NCI-H146 (cell line): ENCODE measurements around the gene TELO2.

ENCODE experiments used
- DNase-seq: peaks from one replicate; lab custom pipeline; 2025; lab: John Stamatoyannopoulos, UW

Gene TELO2

DNA sequence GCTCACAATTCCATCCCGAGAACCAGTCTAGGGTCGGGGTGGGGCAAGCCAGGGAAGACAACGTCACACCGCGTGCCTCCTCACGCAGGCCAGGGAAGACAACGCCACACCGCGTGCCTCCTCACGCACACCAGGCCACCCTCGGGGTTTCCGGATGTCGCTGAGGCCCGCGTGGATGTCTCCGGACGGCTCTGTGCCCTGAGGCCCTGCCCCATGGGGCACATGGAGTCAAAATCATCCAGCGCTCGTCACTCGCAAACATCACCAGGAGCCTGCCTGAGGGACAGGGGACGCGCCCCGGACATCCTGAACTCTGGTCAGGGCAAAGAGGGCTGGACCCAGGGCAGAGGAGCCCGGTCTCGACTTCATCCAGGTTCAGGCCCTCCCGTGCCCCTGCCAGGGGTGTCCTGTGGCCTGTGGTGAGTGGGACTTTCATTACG lies 44.0 kb downstream of the TELO2 start:
- DNase-seq, result no peak

DNA sequence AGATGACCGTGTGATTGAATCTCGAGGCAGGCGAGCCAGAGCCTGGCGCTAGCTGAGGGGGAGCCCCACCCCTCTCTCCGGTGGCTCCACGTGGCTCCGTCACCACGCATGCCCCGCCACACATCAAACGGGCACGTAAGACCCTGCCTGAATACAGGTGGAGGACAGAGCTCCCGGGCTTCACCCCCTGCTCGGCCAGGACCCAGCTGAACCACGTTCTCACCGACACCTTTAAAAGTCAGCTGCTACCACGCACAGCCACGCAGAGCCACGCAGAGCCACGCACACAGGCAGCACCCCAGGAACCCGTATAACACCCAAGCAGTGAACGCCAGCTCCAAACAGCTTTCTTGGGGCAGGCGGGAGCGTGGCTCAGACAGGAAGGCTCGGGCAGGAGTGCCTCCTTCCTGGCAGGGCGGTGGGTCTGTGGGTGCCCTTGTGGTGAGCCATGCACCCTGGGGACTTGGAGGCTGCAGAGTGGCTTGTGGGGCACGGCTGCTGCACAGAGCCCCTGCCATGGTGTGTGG lies 44.7 kb downstream of the TELO2 start:
- DNase-seq, result no peak

- no peak for DNase-seq
Observed at GRCh38 chr16:1538804-1539520, 45.8 kb downstream of the TELO2 start.

DNA sequence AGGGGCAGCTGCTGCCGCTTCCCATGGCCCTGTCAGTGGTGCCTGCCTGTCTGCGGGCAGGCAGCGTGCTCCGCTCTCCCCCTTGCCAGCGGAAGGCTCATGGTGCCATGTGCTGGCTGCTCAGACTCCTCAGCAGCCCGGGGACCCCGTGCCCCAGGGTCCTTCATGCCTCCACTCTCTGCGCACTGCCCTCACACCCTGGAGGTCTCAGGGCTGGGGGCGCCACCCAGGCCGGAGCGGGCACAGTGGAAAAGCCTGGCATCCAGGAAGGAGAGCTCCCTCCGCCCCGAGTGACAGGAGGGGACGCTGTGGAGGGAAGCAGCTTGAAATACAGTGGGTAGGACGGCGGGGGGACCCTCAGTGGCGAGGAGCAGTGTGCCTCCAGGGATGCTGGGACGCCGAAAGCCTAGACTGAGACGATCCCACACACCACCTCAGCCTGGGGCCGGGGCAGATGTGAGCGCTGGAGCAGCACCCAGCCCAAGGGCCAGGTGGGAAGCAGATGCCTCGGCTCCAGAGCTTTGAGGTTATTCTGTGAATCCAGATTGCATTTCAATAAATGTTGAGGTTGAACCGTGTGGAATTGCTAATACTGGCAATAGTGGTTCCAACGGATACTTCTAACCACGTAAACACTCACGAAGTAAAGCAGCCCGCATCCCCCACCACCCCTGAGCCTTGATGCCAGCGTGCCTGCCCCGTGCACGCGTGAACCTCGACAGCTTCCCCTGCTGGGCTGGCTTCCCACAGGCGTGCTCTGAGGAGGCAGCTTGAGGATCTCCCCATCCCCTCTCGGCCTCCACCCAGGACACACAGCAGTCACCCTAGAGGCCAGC lies 46.8 kb downstream of the TELO2 start:
- no peak for DNase-seq

GRCh38 chr16:1540556-1540855 lies 47.3 kb downstream of the TELO2 start:
- no peak for DNase-seq

GRCh38 chr16:1541293-1542165 lies 48.4 kb downstream of the TELO2 start:
- DNase-seq, result no peak

DNA sequence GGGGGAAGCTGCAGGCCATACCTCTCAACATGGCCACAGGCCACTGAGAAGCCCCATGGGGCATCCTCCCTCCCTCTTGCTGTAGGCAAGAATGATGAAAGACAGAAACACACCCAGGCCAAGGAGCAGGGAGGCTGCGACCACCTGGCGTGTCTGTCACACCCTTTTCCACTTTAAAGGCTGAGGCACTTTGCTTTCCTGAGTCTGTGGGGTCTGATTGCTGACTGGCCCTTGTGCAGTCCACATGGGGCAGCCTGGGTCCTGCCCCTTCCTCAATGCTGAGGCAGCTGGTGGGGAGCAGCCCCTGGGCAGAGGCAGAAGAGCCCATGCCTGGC lies 49.0 kb downstream of the TELO2 start:
- DNase-seq, result no peak

- no peak for DNase-seq
Observed at GRCh38 chr16:1542533-1542932, 49.4 kb downstream of the TELO2 start.

DNA sequence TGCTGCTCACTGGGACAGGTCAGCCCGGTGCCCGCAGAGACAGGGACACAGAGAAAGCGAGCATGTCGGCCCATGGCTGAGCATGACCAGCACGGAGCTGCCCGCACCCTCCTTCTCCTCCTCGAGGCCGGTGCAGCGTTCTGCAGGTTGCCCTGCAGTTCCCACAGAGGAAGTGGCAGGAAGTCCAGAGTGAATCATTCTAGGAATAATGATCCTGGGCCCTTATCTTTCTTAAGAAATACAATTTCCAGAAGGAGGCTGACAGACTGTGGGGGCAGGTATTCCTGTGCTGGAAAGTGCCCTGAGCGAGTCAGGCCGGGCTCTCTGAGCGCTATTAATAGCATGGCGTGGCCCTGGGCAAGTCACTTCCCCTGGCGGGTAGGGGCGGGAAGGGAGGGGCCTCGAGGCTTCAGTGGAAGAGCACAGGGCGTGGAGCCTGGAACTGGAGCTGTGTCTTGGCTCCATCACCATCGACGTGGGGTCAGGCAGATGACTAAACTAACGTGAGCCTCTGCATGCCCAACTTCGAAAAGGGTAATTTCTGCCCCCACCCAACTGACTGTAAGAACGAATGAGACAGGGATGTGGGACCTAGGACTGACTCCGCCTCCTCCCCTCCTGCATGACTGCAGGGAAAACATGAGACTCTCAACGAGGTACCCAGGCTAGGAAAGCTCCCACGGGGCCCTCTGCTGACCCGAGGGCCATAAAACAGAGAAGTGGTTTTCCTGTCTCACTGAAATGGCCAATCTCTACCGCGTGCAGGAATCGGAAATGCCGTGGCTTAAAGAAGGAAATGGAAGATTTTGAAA lies 50.1 kb downstream of the TELO2 start:
- no peak for DNase-seq

DNA sequence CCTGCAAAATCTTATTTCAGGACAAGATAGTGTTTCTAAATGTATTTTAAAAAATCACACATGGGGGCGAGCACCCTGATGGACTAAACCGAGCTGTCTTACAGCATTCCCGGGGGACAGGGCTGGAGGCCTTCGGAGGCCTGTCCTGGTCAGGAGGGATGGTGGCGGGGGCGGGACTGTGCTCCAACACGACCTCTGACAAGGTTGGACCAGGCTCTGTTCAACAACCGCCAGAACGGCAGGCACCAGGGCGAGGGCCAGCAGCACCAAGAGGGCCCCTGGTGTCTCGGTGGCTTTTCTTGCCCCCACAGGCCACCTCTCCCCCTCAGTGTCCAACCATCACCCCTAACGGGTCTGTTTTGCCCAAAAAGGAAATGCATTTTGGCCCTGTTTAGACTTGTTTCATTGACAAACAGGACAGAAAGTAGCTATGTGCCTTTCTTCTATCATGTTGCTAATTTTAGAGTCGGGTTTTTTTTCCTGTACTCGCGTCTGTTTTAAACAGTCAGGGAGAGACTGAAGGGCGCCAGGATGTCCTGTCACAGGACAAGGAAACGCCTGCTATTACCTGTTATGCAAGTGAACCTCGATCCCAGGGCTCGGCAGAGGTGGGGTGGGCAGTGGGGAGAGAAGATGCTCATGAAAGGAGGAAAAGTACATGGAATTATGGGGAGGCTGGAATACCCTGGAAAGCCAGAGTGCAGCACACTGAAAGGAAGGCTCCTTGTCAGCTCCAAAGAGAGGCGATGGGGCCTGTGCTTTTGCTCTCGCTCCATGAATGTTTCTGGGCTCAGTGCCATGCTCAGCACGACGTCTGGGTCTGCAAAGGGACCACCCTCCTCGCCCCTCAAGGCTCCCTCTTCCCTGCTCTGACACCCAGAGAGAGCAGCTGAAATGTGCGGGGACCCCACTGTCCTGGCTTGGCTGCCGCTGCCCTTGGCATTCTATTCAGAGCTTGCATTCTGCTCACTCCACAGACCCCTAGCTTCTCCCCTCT lies 52.2 kb downstream of the TELO2 start:
- DNase-seq, result no peak

DNA sequence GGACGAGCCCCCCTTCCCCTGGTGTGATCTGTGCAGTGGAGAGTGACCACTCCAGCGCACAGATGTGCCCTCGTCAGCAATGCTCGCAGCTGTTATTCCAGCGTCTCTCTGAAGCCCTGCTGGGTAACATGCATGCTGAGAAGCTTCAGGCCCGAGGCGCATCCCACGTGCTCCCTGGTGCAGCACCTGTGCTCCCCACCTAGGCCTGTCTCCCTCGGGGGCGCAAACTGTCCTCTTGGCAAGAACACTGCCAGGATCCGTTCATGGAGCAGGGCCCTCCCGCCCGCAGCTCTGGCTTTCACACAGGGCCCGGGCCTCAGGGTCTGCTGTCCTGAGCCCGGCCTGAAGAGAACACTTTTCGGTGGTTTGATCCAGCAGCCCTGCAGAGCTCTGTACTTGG lies 53.3 kb downstream of the TELO2 start:
- no peak for DNase-seq

- no peak for DNase-seq
Observed at GRCh38 chr16:1548233-1548632, 55.1 kb downstream of the TELO2 start.

GRCh38 chr16:1548727-1549126 lies 55.6 kb downstream of the TELO2 start:
- DNase-seq, result no peak

DNA sequence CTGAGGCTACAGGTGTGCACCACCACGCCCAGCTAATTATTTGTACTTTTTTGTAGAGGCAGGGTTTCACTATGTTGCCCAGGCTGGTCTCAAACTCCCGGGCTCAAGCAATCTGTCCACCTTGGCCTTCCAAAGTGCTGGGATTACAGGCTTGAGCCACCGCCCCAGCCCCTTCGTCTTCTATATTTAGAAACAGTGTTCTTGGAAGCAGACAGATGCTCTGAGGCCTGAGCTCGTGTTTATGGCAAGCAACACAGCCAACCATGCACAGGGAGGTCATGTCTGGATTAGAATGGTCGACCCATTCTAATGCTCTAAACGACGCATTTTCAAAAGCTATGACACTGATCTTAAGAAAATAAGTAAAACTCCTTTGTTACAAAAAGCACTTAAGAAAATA lies 56.9 kb downstream of the TELO2 start:
- DNase-seq, result no peak

DNA sequence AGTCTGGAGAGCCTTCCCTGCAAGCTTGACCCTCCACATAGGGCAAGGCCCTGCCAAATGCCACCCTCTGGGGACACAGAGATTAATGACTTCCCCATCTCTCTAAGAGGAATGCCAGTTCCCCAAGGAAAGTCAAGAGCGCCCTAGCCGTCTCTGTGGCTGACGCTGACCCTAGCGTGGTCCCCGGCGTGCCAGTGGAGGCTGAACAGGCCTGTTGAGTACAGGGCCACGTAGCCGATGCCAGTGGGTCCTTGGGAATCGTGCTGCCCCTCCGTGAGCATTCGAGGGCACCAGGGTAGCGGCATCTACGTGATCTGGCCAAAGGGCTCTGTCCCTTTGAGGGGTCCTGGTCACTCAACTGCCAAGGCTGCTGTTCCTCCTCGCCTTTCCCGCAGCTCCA lies 57.5 kb downstream of the TELO2 start:
- no peak for DNase-seq

GRCh38 chr16:1551166-1551565 lies 58.0 kb downstream of the TELO2 start:
- DNase-seq, result no peak

DNA sequence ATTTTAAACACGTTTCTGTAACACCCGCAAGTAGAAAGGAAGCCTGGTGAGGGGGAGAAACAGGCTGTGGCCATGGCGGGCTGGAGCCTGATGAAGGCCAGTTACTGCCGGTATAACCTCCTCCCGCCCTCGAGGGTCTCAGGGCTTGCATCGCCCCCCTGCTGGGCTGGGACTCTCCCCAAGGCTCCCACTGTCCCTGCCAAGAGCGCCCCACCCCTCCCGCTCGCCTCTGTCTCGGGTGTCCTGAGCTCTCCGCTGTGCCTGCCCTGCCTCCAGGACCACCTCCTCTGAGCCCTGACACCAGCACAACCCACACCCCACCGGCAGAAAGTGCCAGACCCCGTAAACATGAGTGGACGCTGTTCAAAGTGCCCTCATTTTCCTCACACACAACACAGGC lies 59.0 kb downstream of the TELO2 start:
- no peak for DNase-seq

- DNase-seq, result no peak
Observed at GRCh38 chr16:1553946-1554825, 61.0 kb downstream of the TELO2 start.

- no peak for DNase-seq
Observed at GRCh38 chr16:1554826-1555445, 61.8 kb downstream of the TELO2 start.
